GM12872 (cell line): Measurements from ENCODE around the gene GMDS.

Experiments
- CTCF ChIP-seq: IDR thresholded peaks from 3 replicates; pipeline ENCODE4 v1.5.1; 2011; ENCODE audit warnings: low read depth, mild to moderate bottlenecking, low read length, moderate library complexity; ENCODE audit not compliant: insufficient read depth

Gene GMDS

GRCh38 chr6:1601158-1602048 is 644.0 kb downstream of the GMDS start:
- no peak for TF ChIP-seq CTCF

- no peak for TF ChIP-seq CTCF
Observed at GRCh38 chr6:1600764-1601157, 644.6 kb downstream of the GMDS start.

- TF ChIP-seq CTCF, result no peak
Observed at GRCh38 chr6:1600063-1600763, 645.2 kb downstream of the GMDS start.

GRCh38 chr6:1599469-1599868 is 645.9 kb downstream of the GMDS start:
- TF ChIP-seq CTCF, result no peak

- TF ChIP-seq CTCF, result no peak
Observed at GRCh38 chr6:1598886-1599285, 646.5 kb downstream of the GMDS start.

- TF ChIP-seq CTCF, result no peak
Observed at GRCh38 chr6:1598433-1598832, 647.0 kb downstream of the GMDS start.

GRCh38 chr6:1597924-1598323 is 647.5 kb downstream of the GMDS start:
- TF ChIP-seq CTCF, result no peak
